Limb (tissue), 2 donors: Measurements from ENCODE around the gene TMEM255B.

ENCODE experiments used
- DNase-seq, 2 donors: peaks; one replicate each; pipeline ENCODE4 v3.0.0-alpha.2; 2016; ENCODE audit errors: extremely low spot score in 2 of 2

The TMEM255B gene

DNA sequence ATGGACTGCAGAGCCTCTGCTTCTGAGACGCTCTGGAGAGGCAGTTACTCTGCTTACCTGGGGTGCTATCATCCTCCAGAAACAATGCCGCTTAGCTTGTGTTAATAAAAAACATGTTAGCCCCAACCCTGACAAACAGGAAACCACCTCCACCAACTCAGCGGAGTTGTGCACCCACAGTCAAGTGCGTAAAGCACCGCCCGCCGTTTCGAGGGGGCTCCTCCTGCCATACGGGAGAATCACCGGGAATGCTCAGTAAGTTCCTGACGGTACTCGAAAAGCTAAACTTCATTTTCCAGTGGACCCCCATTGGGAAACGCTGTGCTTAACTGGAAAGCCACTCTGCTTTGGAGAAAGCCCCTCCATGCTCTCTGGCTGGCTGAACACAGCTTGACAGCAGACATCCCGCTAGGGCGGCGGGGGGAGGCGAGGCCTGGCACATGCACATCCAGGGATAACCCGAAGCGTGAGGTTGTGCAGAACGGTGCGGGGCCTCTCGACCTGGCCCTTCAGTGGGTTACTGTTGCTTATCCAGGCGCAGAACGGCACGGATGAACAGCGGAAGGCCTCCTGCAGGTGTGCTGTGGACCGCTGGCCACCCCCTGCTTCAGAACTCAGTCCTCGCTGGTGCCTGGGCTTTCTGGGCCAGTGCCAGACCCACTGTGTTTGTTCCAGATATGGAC is 87.8 kb downstream of the TMEM255B start:
- DNase-seq = no peak

DNA sequence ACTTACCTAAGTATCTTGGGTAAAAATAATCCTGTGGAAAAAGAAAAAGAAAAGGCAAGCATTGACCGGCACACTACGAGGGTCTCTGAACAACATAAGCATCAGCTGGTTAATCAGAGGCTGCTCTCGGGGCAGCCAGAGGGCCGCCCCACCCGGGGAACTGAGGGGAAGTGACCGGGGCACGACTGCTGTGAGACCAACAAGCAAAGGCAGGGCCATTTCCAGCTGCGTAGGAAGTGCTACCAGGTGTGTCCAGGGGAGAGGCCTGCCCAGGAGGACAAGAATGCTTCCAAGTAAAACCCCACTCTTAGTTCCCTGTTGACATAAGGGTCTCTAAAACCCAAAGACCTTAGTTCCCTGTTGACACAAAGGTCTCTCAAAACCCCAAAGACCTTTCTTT is 89.0 kb downstream of the TMEM255B start:
- DNase-seq = peak in 1 of 2 donors; percentile 7

DNA sequence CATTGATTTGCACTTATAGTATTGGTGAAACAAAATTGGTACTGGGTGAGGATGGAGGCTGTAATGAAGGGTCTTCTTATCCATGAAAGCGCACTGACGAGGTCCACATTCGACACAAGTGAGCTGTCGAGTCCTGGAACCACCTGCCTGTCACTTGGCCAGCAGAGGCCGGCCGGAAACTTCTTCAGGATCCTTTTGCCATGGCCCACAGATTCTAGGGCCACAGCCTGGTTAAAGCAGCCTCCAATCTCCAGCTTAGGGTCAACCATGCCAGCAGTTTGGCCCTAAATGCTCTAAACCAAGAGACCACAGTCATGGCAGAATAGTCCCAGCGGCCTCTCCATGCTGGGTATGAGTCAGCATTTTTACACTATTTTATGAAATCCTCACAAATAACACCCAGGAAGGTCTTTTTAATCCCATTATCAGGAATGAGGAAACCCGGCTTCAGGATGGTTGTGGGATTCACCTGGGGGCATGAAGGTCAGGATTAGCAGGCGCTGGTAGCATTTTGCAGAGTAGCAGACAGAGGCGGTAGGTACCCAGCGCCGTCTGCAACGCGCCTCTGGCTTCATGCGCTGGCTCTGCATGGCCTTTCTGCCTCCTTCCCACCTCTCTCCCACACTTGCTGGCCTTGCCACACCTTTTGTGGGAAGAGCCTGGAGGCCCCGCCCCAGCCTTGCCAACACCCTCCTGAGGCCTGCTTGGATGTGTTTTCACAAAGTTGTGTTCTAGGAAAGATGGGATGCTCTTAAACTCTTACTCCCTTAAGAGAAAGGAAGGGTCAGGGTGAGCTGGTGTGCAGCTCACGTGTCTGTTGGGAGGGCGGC is 89.6 kb downstream of the TMEM255B start:
- DNase-seq = peak in 1 of 2 donors; percentile 14

DNA sequence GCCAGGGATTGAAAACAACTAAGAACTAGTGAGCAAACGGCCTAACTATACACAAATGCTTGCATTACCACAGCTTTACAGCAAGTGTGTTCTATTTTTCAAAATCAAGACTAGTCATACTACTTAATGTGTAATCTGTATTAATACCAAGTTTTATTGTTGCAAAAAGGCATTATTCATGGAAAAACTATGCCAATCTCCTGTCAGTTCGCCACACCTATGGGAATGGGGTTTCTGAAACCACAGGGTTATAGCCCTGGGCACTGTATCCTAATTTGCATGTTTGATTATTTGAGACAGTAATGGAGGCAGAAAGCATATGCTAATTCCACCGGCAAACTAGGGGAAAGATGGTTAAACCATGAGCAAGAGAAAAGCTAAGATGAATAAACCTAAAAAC is 90.5 kb downstream of the TMEM255B start:
- DNase-seq = peak in 1 of 2 donors; percentile 2

DNA sequence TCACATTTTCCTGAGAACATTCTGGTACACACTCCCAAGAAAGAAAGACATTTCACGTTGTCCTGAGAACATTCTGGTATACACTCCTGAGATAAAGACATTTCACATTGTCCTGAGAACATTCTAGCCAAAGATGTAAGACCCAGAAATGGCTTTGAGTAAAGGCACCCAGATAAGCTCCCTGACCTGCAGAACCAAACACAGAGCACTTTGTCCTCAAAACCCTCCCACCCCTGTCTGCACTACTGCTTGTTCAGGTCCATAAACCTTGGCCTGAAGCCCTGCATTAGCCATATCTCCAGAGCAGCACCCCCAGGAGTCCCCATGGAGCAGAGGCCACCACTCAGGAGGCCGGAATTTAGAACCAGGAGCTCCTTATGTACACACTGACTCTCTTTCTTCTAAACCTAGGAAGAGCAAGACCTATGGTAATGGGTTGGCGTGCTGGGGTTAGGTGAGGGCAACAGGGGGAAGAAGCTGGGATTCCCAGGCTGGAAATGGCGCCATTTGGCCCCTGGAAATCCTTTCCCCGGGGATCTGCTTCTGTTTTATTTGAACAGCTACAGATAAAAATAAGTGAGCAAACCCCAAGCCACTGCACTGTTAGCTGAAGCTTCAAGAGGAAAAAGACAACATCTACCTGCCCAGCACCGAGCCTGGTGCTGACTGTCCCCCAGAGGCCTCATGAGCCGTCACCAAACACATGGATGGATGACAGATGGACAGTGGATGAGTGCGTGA is 91.1 kb downstream of the TMEM255B start:
- DNase-seq = peak in 1 of 2 donors; percentile 4

DNA sequence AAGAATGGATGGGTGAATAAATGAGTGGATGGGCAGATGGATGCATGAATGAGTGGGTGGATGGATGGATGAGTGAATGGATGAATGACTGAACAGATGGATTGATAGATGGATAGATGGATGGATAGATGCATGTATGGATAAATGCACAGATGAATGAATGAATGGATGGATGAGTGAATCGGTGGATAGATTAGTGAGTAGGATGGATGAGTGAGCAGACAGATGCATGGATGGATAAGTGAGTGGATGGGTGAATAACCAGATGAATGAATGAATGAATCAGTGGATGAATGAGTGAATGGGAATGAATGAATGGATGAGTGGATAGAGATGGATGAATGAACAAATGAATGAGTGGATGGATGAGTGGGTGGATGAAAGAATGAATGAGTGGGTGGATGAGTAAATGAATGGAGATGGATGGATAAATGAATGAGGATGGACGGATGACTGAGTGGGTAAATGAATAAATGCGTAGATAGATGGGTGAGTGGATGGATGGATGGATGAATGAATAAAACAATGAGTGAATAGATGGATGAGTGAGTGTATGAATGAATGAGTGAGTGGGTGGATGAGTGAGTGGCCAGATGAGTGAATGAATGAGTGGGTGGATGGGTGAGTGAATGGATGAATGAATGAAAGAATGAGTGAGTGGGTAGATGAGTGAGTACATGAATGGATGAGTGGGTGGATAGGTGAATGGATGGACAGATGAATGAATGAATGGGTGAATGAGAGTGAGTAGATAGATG is 91.9 kb downstream of the TMEM255B start:
- no peak for DNase-seq

DNA sequence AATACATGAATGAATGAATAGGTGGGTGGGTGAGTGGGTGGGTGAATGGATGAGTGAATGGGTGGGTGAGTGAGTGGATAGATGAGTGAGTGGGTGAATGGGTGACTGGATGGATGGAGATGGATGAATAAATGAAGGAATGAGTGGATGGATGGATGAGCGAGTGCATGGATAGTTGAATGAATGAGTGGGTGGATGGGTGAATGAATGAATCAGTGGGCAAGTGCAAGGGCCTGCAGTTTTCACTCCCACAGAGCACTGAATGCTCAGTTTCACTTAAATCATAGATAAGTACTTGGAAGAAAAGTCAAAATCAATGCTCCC is 92.4 kb downstream of the TMEM255B start:
- no peak for DNase-seq

DNA sequence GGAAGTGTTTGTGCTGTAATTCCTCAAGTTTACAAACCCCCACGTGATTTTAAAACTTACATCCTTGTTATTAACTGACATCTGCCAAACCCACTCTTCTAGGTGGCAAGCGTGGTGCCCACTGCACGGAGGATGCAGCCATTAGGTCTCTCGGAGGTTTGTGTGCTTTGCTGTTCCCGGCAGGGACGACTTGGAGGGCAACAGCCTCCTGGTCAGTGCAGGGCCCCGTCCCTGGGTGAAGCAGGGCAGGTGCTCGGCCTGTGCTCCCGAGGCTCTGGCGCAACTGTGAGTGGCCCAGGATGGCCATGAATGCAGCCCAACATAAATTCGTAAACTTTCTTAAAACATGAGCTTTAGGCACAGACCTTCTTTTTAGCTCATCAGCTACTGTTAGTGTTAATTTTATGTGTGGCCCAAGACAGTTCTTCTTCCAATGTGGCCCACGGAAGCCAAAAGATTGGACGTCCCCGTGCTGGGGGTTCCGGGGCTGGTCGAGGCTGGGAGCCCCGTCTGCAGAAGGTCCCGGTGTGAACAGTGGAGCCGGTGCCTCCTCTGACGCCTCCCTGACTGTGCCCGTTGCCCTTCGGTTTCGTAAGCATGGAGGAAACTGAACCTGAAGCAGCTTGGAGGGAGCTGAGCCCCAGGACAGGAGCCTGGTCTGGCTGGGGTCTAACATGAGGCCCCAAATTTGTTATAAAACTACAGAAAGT is 93.0 kb downstream of the TMEM255B start:
- peak in 1 of 2 donors; percentile 2 for DNase-seq

DNA sequence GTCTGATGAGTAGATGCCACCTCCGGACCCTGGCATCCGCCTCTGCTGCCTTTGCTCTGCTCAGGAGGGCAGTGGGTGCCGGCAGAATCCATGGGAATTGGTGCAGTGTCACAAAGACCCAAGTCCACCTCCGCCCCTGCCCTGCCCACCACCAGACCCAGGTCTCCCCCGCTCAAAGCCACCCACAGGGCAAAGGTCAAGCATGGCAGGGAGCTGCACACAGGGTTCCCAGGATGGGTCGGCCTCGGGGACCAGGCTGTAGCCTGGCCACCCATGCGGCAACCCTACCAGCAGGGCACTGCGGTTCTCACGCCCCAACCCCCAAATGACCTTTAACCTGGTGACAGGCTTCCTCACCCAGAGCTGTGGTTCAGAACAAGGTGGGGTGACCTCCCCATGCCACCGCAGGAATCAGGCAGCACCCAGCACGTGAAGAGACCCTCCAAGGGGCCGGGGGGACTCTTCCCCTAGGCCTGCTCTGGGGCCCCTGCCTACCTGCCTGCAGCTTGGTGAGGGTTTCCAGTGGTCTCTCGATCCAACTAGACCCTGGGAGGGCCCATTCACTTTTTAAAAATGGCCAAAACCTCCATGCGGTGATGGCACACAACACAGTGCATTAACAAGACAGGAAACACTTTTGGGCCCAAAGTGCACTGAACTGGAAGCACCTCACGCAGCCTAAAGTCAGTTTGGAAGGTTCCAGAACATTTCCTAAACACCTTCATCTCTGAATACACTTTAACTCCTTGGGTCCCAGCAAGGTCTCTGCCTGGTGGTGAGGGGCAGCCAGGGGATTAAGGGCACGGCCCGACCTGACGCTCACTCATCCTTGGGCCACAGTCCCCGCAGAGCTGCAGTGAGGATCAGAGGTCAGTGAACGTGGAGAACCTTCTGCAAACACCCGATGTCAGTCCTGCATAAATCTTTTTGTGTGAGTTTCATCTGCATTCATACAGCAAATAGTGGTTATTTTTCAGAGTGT is 93.8 kb downstream of the TMEM255B start:
- DNase-seq = peak in 1 of 2 donors; percentile 20

DNA sequence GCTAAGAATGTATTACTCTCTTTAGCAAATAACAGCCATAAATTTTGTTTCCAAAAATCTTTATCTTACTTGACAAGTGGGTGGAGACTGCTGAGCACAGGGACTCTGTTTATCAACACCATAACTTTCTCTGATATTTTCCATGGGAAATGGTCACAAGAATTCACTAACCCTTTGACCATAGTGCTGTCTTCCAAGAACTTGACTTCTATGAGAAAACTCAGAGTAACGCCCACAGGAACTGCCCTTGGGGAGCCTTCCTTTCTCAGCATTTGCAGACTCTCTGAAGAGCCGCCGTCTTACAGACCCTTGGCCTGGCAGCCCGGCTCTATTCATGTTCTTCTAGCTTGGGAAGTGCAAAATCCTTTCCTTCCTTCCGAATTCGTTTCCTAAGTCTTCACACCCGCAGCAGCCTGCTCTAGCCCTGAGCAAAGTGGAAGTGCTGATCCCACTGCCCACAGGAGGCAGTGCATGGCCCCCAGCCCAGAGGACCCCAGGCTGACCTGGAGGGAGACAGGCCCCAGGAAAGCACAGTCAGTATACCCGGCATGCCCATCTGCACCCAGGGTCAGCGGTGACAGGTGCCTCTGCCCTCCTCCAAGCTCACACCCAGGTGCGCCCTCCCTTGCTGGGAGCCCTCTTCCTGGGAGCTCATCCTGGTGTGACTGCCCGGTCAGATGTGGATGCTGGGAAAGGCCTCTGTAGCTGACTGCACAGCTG is 94.7 kb downstream of the TMEM255B start:
- peak in 1 of 2 donors; percentile 29 for DNase-seq

DNA sequence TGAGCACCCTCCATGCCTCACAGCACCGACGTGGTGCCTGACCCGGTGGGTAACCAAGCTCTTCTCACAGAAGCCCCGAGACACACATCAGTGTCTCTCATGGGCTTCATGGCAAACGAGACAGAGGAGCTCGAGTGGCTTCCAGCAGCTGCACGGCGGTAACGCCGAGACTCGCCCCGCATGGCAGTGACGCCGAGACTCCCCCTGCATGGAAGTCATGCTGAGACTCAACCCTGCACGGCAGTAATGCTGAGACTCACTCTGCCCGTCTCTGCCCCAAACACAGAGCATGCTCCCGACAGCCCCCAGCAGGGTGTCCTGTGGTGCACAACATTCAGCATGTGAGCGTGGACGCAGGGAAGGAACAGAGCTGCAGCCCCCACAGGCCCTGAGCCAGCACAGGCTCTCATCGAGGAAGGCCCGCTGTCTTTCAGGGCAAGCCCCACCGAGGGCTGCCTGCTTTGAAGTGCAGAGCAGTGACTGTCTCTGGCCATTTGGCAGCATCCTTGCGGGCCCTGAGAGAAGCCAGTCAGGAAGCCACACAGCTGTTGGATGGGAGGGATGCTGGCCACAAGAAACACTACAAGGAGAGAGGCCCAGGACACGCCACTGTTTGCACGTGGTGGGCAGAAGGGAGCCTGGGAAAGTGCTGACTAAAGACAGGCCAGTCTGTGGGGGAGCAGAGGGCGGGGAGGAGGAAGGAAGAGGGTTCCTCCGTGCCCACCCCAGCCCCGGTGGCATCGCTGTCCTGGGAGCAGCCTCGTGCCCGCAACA is 95.4 kb downstream of the TMEM255B start:
- peak in 1 of 2 donors; percentile 33 for DNase-seq

DNA sequence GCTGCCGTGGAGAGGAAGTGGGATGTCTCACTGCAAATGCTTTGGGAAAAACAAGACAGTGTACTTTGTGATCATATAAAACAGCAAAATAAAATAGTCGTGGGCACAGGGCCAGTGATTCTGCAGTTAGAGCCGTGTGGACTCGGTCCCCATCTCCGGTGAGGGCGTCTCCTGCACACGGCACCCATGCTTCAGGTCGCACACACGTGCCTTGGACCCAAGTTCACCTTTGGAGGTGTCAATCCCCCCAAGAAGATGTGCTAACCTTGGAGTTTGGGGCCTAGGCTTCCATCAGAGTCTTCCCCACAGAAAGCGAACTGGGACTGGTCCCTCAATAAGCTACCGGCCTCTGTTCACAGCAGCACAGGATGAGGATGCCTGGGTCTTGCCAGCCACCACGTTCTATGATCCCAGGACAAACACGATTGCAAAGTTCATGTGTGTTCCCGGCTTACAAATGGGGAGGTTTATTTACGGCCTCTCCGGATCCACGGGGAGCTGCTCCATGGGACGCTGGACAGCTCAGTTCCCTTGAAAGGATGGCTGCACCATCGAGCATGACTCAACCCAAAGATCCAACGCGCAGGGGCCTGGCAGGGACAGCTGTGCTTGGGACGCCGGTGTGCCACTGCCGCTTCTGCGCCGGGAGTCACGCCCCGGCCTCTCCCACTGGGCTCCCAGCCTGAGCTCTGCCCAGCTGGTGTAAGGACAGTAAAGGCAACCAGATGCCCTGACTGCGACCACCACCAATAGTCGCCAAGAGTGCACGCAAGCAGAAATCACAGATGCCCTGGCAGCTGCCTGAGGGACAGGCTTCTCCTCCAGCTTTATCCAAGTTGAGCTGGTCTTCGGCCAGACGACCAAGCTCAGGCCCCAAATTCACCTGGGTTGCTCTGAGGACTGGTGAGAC is 96.2 kb downstream of the TMEM255B start:
- peak in 1 of 2 donors; percentile 25 for DNase-seq

DNA sequence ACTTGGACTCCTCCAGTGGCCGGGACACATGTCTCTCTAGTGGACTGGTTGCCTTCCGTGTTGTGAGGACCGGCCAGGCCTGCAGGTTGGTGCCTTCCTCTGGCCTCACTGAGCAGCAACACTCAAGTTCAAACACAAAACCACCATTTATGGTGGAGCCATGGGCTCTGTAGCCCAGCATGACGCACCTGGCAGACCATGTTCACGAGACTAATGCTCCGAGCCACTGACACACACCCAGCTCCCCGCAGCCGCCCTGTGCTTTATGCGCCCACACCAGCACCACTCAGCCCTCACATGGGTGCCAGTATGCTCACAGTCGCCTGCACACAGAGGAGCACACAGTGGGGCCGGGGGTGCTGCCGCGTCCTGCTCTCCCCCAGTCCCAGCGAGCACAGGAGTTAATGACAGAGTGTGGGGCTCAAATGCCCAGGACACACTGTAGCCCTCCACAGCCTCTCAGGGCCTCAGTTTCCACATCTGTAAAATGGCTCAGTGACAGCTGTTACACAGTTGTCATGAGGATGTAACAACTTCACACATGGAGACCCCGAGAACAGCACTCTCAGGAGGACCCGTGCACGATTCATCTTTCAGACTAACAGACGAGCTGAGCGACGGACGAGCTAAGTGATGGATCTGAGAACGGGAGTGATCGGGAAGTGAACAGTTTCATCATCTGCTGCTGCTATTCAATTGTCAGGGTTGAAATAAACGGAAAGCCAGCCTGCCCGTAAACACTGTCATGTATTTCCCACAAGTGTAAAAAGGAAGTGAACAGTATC is 97.1 kb downstream of the TMEM255B start:
- peak in 1 of 2 donors; percentile 14 for DNase-seq

DNA sequence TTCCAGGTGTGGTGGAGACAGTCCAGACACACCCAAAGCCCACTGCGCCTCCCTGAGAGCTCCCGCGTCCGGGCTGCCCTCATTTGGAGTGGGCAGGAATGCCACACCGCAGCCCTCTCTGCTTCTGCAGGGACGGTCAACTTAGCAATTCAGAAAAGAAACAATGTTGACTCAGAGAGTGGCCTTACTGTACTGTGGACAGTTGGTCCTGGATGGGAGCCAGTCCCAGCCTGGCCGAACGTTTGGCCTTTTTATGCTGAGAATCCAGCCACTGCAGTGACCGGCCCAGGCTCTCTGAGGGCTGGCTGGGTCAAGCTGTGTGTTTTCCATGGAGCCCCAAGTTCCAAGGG is 97.7 kb downstream of the TMEM255B start:
- peak in 1 of 2 donors; percentile 19 for DNase-seq

DNA sequence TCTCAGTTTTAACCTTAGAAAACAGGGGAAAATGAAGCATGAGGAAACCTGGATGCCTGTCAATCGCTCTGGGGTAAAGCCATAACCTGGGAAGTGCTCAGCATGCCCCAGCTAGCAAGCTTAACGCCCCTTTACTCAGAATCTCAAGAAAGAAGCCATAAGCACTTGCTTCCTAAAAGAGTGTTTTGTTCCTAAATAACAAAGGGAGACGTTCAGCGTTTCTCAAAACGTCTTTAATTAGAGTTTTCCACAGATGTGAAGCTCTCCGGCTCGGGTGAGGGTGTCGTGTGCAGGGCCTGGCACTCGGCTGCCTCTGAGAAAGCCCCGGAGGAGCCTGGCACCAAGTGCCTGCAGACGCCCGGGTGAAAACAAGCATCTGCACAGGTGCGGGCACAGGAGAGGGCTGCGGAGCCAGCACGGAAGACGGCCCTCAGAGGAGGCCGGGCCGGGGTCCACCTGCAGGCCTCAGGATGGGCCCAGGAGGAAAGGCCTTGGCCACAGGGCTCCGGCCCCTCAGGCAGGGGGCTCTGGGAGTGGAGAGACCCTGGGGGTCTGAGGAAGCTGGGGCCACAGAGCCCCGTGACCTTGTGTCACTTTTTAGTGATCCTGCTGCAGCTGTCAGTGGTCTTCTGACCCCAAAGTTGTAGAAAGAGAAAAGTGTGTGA is 98.6 kb downstream of the TMEM255B start:
- peak in 1 of 2 donors; percentile 19 for DNase-seq
